Activated effector memory CD4-positive, alpha-beta T cell treated with Interleukin-2 at 50 U/mL for 16 hours (primary cell): Measurements from ENCODE around the gene TMEM108.

Source experiments
- DNase-seq: peaks from one replicate; pipeline ENCODE4 v3.0.0-alpha.2; 2020

TMEM108 gene

DNA sequence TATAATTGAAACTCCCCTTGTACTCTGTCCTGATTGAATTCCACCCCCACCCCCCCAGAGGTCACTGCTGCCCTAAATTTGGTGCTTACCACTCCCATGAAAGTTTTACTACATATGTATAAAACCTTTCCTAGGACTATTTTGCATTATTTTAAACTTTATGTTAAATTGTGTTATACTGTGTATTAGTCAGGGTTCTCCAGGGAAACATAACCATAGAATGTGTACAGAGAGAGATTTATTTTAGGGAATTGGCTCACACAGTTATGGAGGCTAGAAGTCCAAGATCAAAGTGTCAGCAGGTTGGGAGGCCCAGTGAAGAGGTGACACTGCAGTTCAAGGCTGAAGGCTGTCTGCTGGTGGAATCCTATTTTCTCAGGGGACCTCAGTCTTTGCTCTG is 390.9 kb downstream of the TMEM108 start:
- no peak for DNase-seq

DNA sequence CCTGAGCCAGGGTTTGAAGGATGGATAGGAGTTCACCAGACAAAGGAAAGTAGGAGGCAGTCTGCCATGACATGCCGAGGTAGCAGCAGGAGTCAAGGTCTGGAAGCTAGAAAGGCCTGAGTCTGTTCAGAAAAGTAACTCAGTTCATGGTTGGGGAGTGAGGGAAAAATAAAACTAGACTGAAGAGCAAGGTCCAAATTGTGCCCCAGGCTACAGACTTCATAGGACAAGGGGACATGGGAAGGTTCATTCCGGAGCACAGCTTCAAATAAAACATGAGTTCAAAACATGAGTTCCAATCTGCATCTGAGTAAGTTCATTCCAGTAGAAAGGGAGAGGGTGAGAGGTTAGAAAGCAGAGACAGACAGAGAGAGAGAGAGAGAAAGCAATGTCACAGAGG is 401.4 kb downstream of the TMEM108 start:
- no peak for DNase-seq

DNA sequence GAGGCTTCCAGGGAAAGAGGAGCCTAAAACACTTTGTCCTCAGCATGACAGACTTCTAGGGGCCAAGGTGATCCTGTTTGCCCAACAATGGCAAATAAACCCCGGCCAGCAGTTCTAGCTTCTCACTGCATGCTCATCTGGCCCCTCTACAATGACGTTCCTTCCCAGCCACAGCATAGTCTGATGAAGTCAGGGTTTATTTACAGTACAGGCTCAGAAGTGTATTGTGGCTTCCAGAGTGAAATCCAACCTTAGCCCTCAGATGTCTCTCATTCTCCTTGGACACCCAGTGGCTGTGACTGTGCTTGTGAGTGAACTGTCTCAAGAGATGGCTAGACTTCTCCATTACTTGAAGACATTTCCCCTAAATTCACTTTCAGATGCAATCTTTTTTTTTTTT is 402.5 kb downstream of the TMEM108 start:
- no peak for DNase-seq

DNA sequence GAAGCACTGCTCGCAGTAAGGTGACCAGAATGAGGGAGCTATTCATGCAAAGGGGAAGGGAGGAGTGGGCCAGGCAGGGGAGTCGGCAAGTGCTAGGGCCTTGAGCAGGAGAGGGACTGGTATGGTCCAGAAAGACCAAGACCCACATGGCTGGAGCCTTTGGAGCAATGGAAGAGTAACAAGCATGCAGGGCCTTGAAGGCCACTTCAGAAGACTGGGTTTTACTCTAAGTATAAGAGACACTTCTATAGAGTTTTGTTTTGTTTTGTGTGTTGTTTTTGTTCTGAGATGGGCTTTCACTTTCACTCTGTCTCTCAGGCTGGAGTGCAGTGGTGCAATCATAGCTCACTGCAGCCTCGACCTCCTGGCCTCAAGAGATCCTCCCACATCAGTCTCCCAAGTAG is 403.7 kb downstream of the TMEM108 start:
- DNase-seq = no peak

DNA sequence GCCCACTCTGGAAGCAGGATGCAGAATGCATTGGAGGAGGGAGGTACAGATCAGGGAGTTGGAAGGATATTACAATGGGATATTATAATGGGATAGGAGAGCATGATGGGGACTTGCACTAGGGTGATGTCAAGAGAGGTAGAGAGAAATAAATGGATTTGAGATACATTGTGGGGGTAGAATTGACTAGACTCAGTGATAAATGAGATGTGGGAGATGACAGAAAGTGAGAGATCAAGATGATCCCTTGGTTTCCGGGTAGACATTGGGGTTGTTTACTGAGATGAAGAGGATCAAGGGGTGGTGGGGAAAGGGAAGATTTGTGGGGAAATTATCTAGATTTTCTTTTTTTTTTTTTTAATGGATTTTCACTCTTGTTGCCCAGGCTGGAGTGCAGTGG is 404.3 kb downstream of the TMEM108 start:
- DNase-seq = no peak

DNA sequence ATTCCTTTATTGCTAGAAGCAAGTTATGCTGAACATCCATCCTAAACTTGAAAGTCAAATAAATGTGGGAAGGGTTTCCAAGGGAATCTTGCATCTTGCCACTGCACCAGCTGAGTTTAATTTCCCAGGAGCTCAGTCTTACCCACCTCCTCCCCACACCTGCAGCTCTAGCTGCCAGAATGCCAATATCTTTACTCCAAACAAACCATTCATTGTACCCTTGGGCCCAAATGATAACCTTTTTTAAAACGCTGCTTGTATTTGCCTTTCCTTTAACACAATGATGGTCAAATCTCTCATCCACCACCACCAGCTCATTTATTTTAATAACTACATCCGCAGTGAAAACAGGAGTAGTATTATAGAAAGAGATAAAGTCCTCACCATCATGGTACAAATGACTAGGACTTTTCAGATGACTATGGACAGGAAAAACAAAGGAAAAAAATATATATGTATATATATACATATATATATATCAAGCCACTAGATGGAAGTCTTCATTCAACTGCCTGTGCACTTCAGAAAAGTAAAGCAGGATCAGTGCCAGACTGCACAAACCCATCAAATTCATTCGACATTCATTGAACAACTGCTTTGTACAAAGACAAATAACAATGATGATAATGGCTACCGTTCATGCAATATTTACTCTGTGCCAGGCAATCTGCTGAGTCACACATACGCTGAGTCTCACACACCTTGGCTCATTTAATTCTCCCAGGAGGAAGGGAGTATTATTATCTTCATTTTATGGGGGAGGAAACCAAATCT is 405.6 kb downstream of the TMEM108 start:
- DNase-seq = no peak

DNA sequence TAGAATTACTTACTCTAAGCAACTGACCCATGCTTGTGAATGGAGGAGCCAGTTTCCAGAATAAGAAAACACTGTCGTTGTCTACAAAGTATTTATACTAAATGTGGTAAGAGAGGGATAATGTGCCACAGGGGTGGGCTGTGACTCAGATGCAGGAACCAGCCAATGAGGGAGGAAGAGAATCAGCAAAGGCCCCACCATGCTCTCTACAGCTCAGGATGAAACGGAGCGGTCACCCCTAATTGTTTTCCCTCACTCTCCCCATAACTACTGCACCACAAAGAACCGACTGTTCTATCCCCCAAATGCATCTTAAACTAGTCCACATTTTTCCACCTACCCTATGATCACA is 406.2 kb downstream of the TMEM108 start:
- no peak for DNase-seq

DNA sequence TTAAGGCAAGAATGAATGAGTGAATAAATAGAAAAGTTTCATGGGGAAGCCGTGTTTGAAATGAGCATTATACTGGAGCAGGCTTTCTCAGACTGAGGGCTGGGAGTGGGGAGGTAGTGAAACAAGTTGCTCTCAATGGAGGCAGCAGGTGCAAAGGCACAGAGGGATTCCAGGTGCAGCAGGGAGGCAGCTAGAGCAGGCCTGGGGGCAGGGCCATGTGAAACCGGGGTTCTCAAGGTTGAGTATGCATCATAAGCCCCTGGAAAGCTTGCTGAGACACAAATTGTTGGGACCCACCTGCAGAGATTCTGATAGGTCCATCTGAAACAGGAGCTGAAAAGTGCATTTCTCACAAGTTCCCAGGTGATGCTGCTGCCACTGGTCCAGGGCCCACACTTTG is 406.9 kb downstream of the TMEM108 start:
- no peak for DNase-seq
